ENCODE measurements around the gene COPA. TPM values are rescaled to one million over a fixed set of nuclear protein-coding genes. Genes with fewer than 3 reads are reported as not detected.

COPA gene
- total and polyA plus RNA-seq, 10 of the 15 experiments (the other 5 are each of a cell fraction or from before 2014, with no cell fraction given) = 53.7 to 180 (median 123) TPM

GRCh38 chr1:160369087-160369486, 26.0 kb upstream of the COPA start:
- 27% methylated on average over 1 of the region's 1 CpG for WGBS (ENCODE audit: insufficient coverage, insufficient replicate concordance, low lambda C conversion rate, missing lambda C conversion rate)
- no TSS peak for BruUV-seq (replicated peaks)
- TF ChIP-seq RAD21 (IDR thresholded peaks at IDR 0.05; ENCODE audit: insufficient read depth, low read depth, low read length) (no peak), CEBPB (IDR thresholded peaks at IDR 0.05; ENCODE audit: borderline replicate concordance in 1 of 2, low read depth in 2 of 2, low read length in 2 of 2) (no peak)
- Histone ChIP-seq H3K27me3 (replicated peaks in 1 of 2; ENCODE audit: control insufficient read depth in 2 of 2, insufficient read depth in 2 of 2, low read length in 1 of 2) (no peaks in the 10 kb centered on the region), H3K4me2 (ENCODE audit: control insufficient read depth, insufficient read depth) (no peak overlapping the region), H4K20me1 (ENCODE audit: control insufficient read depth, insufficient read depth) (no peaks in the 10 kb centered on the region), H3K79me2 (ENCODE audit: control insufficient read depth, insufficient read depth, low read length) (no peaks in the 10 kb centered on the region), H3K27ac (ENCODE audit: control insufficient read depth, insufficient read depth) (no peak overlapping the region), H2AFZ (ENCODE audit: control insufficient read depth, low read depth, low read length) (no peak overlapping the region), H3K36me3 (ENCODE audit: control insufficient read depth in 2 of 2, insufficient read depth in 2 of 2, low read length in 1 of 2) (no peaks in the 10 kb centered on the region), H3K4me3 (no peak overlapping the region), H3K9ac (ENCODE audit: control insufficient read depth, insufficient read depth, low read length) (no peak overlapping the region), H3K4me1 (ENCODE audit: control insufficient read depth, insufficient read depth, low read length) (no peaks in the 10 kb centered on the region), H3K9me3 (replicated peaks; ENCODE audit: control insufficient read depth, insufficient read depth, low read length) (no peaks in the 10 kb centered on the region)
- SMC1A ChIA-PET (ENCODE audit: uncharacterized antibody, unreplicated experiment) = interaction anchor here (1.5 kb wide), 1 partner anchor 8 kb away, joined by 5 read pairs; no protein-coding TSS in a partner anchor
- intact Hi-C loops (cut with micrococcal nuclease; ENCODE audit: unreplicated experiment) = no loop called here
- POLR2A ChIA-PET = no interaction called here
- no peak for FAIRE-seq
- no peak for DNase-seq (ENCODE audit: low read depth, low spot score)
- in situ Hi-C loops (cut with MboI) = no loop called here
- RAD21 ChIA-PET (ENCODE audit: unreplicated experiment) = interaction anchor here (1.4 kb wide), 1 partner anchor 8 kb away, joined by 5 read pairs; no protein-coding TSS in a partner anchor
- ATAC-seq = no peak
- CTCF ChIA-PET = interaction anchor here (0.5 to 1.6 kb wide), 5 partner anchors 8 to 147 kb away, joined by 3 to 14 read pairs (median 4); no protein-coding TSS in a partner anchor

GRCh38 chr1:160367934-160368923, 25.2 kb upstream of the COPA start:
- no peaks in the 10 kb centered on the region for H3K4me1 ChIP-seq (ENCODE audit: control insufficient read depth, insufficient read depth, low read length)
- RAD21 ChIA-PET (ENCODE audit: unreplicated experiment) = interaction anchor here (1.4 kb wide), 1 partner anchor 9 kb away, joined by 5 read pairs; no protein-coding TSS in a partner anchor
- H3K9ac ChIP-seq (ENCODE audit: control insufficient read depth, insufficient read depth, low read length) = no peak overlapping the region
- FAIRE-seq = no peak
- ATAC-seq = no peak; the same call in 1 of the 3 replicates
- POLR2A ChIA-PET = interaction anchor here (0.5 kb wide), 1 partner anchor 44 kb away, joined by 3 read pairs; no protein-coding TSS in a partner anchor
- no peaks in the 10 kb centered on the region for H3K79me2 ChIP-seq (ENCODE audit: control insufficient read depth, insufficient read depth, low read length)
- intact Hi-C loops (cut with micrococcal nuclease; ENCODE audit: unreplicated experiment) = no loop called here
- no peak overlapping the region for H3K27ac ChIP-seq (ENCODE audit: control insufficient read depth, insufficient read depth)
- TF ChIP-seq ESRRA (IDR thresholded peaks at IDR 0.05; ENCODE audit: low read length) (no peak), CREB1 (IDR thresholded peaks at IDR 0.05; ENCODE audit: low read depth) (no peak), SMARCA5 (IDR thresholded peaks at IDR 0.05) (no peak), NRF1 (conservative IDR thresholded peaks at IDR 0.05; ENCODE audit: low read depth, low read length) (no peak), CBX5 (IDR thresholded peaks at IDR 0.05; ENCODE audit: low read depth) (no peak), MTA2 (IDR thresholded peaks at IDR 0.05; ENCODE audit: low read depth) (no peak), RELA (IDR thresholded peaks at IDR 0.05; ENCODE audit: borderline replicate concordance, partially characterized antibody) (no peak)
- no TSS peak for BruUV-seq (replicated peaks)
- CTCF ChIA-PET = interaction anchor here (0.7 to 1.6 kb wide), 6 partner anchors 9 to 176 kb away, joined by 3 to 14 read pairs (median 4); no protein-coding TSS in a partner anchor
- WGBS (ENCODE audit: insufficient coverage, insufficient replicate concordance, low lambda C conversion rate, missing lambda C conversion rate) = 36% methylated on average over 3 of the region's 4 CpGs
- no peaks in the 10 kb centered on the region for H3K27me3 ChIP-seq (replicated peaks in 1 of 2; ENCODE audit: control insufficient read depth in 2 of 2, insufficient read depth in 2 of 2, low read length in 1 of 2)
- no peaks in the 10 kb centered on the region for H3K36me3 ChIP-seq (ENCODE audit: control insufficient read depth in 2 of 2, insufficient read depth in 2 of 2, low read length in 1 of 2)
- no peak overlapping the region for H2AFZ ChIP-seq (ENCODE audit: control insufficient read depth, low read depth, low read length)
- H4K20me1 ChIP-seq (ENCODE audit: control insufficient read depth, insufficient read depth) = no peaks in the 10 kb centered on the region
- no peak overlapping the region for H3K4me3 ChIP-seq
- SMC1A ChIA-PET (ENCODE audit: uncharacterized antibody, unreplicated experiment) = interaction anchor here (0.7 to 1.5 kb wide), 2 partner anchors 9 to 116 kb away, joined by 4 to 5 read pairs; no protein-coding TSS in a partner anchor
- no peak overlapping the region for H3K4me2 ChIP-seq (ENCODE audit: control insufficient read depth, insufficient read depth)
- no peaks in the 10 kb centered on the region for H3K9me3 ChIP-seq (replicated peaks; ENCODE audit: control insufficient read depth, insufficient read depth, low read length)
- DNase-seq (ENCODE audit: low read depth, low spot score) = no peak
- in situ Hi-C loops (cut with MboI) = no loop called here

Data from GM12878 (cell line).